IMR-90 (cell line): ENCODE data around the gene RGPD5. TPM values are rescaled to one million over a fixed set of nuclear protein-coding genes. Genes with fewer than 3 reads are reported as not detected.
A peak's percentile ranks its signal among the peaks of the same experiment; 100 is the strongest.
"Not testable (repeated sequence)": the region's sequence is repeated elsewhere in the genome, so short reads cannot be mapped to it uniquely, and the experiment has no call there.

Experiments
- ATAC-seq: fragments of 200-7000 bp; cut with Tn5 transposase; 2 replicates; pipeline ENCODE4 v1.9.1; 2020; ENCODE audit warnings: low read depth, mild to moderate bottlenecking, moderate library complexity
- BruUV-seq: library from RNA; stranded (reverse); fragments of 400-500 nt; replicated peaks from 2 replicates; lab custom pipeline; 2021; lab: Mats Ljungman, UMichigan
- CTCF ChIA-PET: fragments of 300-600 bp; formaldehyde crosslinking; extraction: SDS; loops from one replicate; lab custom pipeline; 2021; ENCODE audit warnings: antibody characterized with exemption; lab: Yijun Ruan, JAX
- POLR2A ChIA-PET: fragments of 300-600 bp; sonication (Branson Sonifier 250); formaldehyde crosslinking; loops from one replicate; lab custom pipeline; 2022; ENCODE audit warnings: antibody characterized with exemption; ENCODE audit not compliant: unreplicated experiment; lab: Charles Lee
- DNase-seq: peaks from one replicate; pipeline ENCODE4 v3.0.0; 2013
- H2AFZ ChIP-seq: replicated peaks from 2 replicates; pipeline ENCODE3; 2013; ENCODE audit warnings: low read length, mild to moderate bottlenecking; ENCODE audit not compliant: poor library complexity
- H2AK5ac ChIP-seq: 2 replicates; pipeline ENCODE4 v1.6.1; 2013; ENCODE audit warnings: low read depth, low read length, inconsistent platforms
- H2AK9ac ChIP-seq: replicated peaks from 2 replicates; pipeline ENCODE3; 2013; ENCODE audit warnings: mild to moderate bottlenecking, low read depth, low read length, moderate library complexity; ENCODE audit not compliant: poor library complexity
- H2BK120ac ChIP-seq: 2 replicates; pipeline ENCODE4 v1.6.1; 2013; ENCODE audit warnings: low read depth, low read length, inconsistent platforms
- H2BK15ac ChIP-seq: 3 replicates; pipeline ENCODE4 v1.6.1; 2013; ENCODE audit warnings: low read depth, low read length, inconsistent platforms
- H2BK20ac ChIP-seq: 2 replicates; pipeline ENCODE4 v1.6.1; 2013; ENCODE audit warnings: low read depth, mild to moderate bottlenecking, inconsistent platforms, low read length, moderate library complexity
- H2BK5ac ChIP-seq: 2 replicates; pipeline ENCODE4 v1.6.1; 2013; ENCODE audit warnings: mild to moderate bottlenecking, low read depth, low read length, inconsistent platforms; ENCODE audit not compliant: poor library complexity, severe bottlenecking
- H3K14ac ChIP-seq: replicated peaks from 2 replicates; pipeline ENCODE4 v1.6.1; 2013; ENCODE audit warnings: low read depth, low read length, inconsistent platforms
- H3K18ac ChIP-seq: 2 replicates; pipeline ENCODE4 v1.6.1; 2013; ENCODE audit warnings: low read depth, low read length, control low read depth
- H3K23ac ChIP-seq: 2 replicates; pipeline ENCODE4 v1.6.1; 2013; ENCODE audit warnings: low read depth, low read length, inconsistent platforms
- H3K27ac ChIP-seq: 2 replicates; pipeline ENCODE4 v1.5.1; 2013; ENCODE audit warnings: mild to moderate bottlenecking, control low read depth, low read length; ENCODE audit not compliant: insufficient read depth
- H3K27me3 ChIP-seq: 2 replicates; pipeline ENCODE4 v1.6.1; 2013; ENCODE audit warnings: low read length; ENCODE audit not compliant: control insufficient read depth, insufficient read depth
- H3K36me3 ChIP-seq: 2 replicates; pipeline ENCODE4 v1.6.1; 2013; ENCODE audit warnings: low read length, mixed read lengths; ENCODE audit not compliant: control insufficient read depth, insufficient read depth
- H3K4ac ChIP-seq: 2 replicates; pipeline ENCODE4 v1.6.1; 2013; ENCODE audit warnings: low read depth, low read length, inconsistent platforms
- H3K4me1 ChIP-seq: 2 replicates; pipeline ENCODE4 v1.6.1; 2013; ENCODE audit warnings: low read length, mixed read lengths; ENCODE audit not compliant: control insufficient read depth, insufficient read depth
- H3K4me2 ChIP-seq: 2 replicates; pipeline ENCODE4 v1.6.1; 2013; ENCODE audit warnings: low read depth, mild to moderate bottlenecking, control low read depth, low read length, moderate library complexity
- H3K4me3 ChIP-seq: 2 replicates; pipeline ENCODE4 v1.5.1; 2013; ENCODE audit warnings: low read depth, mild to moderate bottlenecking, control low read depth, low read length, moderate library complexity; ENCODE audit not compliant: insufficient read depth
- H3K56ac ChIP-seq: 2 replicates; pipeline ENCODE4 v1.6.1; 2013; ENCODE audit warnings: low read length, inconsistent platforms; ENCODE audit not compliant: insufficient read depth; ENCODE audit errors: extremely low read depth
- H3K79me1 ChIP-seq, 2 experiments: 2 replicates each; pipeline ENCODE4 v1.6.1; 2013; ENCODE audit warnings: low read length in 2 of 2, inconsistent platforms in 1 of 2, low read depth in 1 of 2
- H3K9ac ChIP-seq: 2 replicates; pipeline ENCODE4 v1.6.1; 2013; ENCODE audit warnings: low read depth, low read length, control low read depth
- H3K9me1 ChIP-seq: 2 replicates; pipeline ENCODE4 v1.6.1; 2013; ENCODE audit warnings: low read length, inconsistent platforms; ENCODE audit not compliant: insufficient read depth
- H3K9me3 ChIP-seq: 2 replicates; pipeline ENCODE4 v1.6.1; 2013; ENCODE audit warnings: low read length; ENCODE audit not compliant: control insufficient read depth, insufficient read depth
- H4K20me1 ChIP-seq: 2 replicates; pipeline ENCODE4 v1.6.1; 2013; ENCODE audit warnings: low read length, inconsistent platforms; ENCODE audit not compliant: insufficient read depth
- H4K5ac ChIP-seq: 2 replicates; pipeline ENCODE4 v1.6.1; 2013; ENCODE audit warnings: mild to moderate bottlenecking, low read depth, low read length, control low read depth
- H4K8ac ChIP-seq, 2 experiments: 2 replicates each; pipeline ENCODE4 v1.6.1; 2013; ENCODE audit warnings: low read depth in 2 of 2, low read length in 2 of 2, control low read depth in 1 of 2, inconsistent platforms in 1 of 2
- H4K91ac ChIP-seq: 2 replicates; pipeline ENCODE4 v1.6.1; 2013; ENCODE audit warnings: low read depth, low read length, inconsistent platforms; ENCODE audit not compliant: insufficient read depth
- WGBS, 2 experiments: methylation state at CpG; one replicate each; pipeline versions ENCODE4 v1.1.5 to v1.1.7; 2013; ENCODE audit warnings: missing lambda C conversion rate in 2 of 2; ENCODE audit not compliant: insufficient read length in 1 of 2; ENCODE audit errors: extremely low coverage in 2 of 2; 5-methylcytosine and 5-hydroxymethylcytosine counted together
- dilution Hi-C: fragments of 300-500 bp; cut with HindIII; formaldehyde crosslinking; loops from one replicate; pipeline ENCODE4 v1.14.3; 2018; ENCODE audit warnings: low sequenced_read_pairs; ENCODE audit not compliant: unreplicated experiment
- in situ Hi-C: fragments of 300-500 bp; cut with MboI; formaldehyde crosslinking; loops from 3 replicates; pipeline ENCODE4 v1.14.3; 2019; ENCODE audit warnings: low sequenced_read_pairs, inconsistent platforms, mixed read lengths
- intact Hi-C: fragments of 100-400 bp; cut with micrococcal nuclease; formaldehyde crosslinking; loops from 2 replicates; pipeline ENCODE4 v1.10.0; 2022
- polyA plus RNA-seq, 3 experiments: library from polyadenylated mRNA; depleted of rRNA; stranded (reverse); fragments of >200 nt; gene quantifications; 2 replicates each; pipeline ENCODE4 v1.2.3, GENCODE V29; 2012; ENCODE audit warnings: low replicate concordance in 1 of 3
- total RNA-seq: library from RNA; depleted of rRNA; stranded (reverse); fragments of >200 nt; gene quantifications from 2 replicates; pipeline ENCODE4 v1.2.3, GENCODE V29; 2012

Gene RGPD5
- total and polyA plus RNA-seq, 2 of the 4 experiments (the other 2 are of a cell fraction): 2.5 to 14.3 TPM

DNA sequence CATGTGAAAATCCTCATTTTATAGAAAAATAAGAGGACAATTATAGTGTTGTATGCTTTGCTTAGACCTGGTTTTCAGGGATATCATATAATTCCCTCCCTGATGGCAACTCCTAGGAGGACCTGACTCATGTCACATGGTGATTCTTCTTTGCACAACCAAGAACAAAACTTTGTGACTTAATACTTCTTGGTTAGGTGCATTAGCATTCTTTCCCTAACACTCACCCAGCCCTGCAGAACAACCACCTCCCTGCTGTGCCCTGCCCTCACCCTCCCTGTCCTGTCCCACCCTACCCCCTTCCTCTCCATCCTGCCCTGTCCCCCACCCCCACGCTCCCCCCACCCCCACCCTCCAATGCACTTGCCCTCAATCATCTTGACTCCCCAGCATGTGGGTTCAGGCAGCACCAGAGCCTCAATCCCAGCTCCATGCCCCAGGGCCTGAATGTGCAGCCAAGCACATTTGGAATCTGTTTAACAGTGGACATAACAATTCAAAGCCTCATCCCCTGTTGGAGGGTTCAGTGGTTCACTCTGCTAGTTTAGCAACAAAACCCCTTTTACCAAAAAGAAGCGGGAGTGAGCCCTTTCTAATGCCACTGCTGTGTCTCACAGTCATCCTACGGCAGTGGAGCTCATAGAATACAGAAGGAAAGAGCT lies 36.8 kb upstream of the RGPD5 start:
- WGBS, 2 experiments: no CpG with 5 or more reads among the region's 3 CpGs
- H2BK15ac ChIP-seq, H3K23ac ChIP-seq, H4K8ac ChIP-seq, H3K36me3 ChIP-seq, H3K4me2 ChIP-seq, H4K20me1 ChIP-seq, H3K9me3 ChIP-seq, H3K56ac ChIP-seq, H2AK9ac ChIP-seq, H4K5ac ChIP-seq, H2BK20ac ChIP-seq, DNase-seq, H2BK120ac ChIP-seq, H3K14ac ChIP-seq, ATAC-seq, H2BK5ac ChIP-seq, H4K91ac ChIP-seq, H3K4ac ChIP-seq, H3K27ac ChIP-seq, H3K9ac ChIP-seq, H3K18ac ChIP-seq, in situ Hi-C loops, H2AFZ ChIP-seq, H3K4me1 ChIP-seq, intact Hi-C loops, H3K79me1 ChIP-seq, H3K4me3 ChIP-seq, dilution Hi-C loops, H3K9me1 ChIP-seq, CTCF ChIA-PET, POLR2A ChIA-PET, BruUV-seq, H2AK5ac ChIP-seq, H3K27me3 ChIP-seq: not testable (repeated sequence)

- H2AK5ac ChIP-seq, H3K9me3 ChIP-seq, H3K9ac ChIP-seq, H2BK15ac ChIP-seq, H3K9me1 ChIP-seq, H3K36me3 ChIP-seq, H3K18ac ChIP-seq, in situ Hi-C loops, H3K23ac ChIP-seq, H3K79me1 ChIP-seq, H2BK5ac ChIP-seq, H2AFZ ChIP-seq, H4K5ac ChIP-seq, BruUV-seq, H4K8ac ChIP-seq, H3K27me3 ChIP-seq, H3K4ac ChIP-seq, H3K14ac ChIP-seq, POLR2A ChIA-PET, H2BK20ac ChIP-seq, H2AK9ac ChIP-seq, H2BK120ac ChIP-seq, H4K20me1 ChIP-seq, intact Hi-C loops, H4K91ac ChIP-seq, DNase-seq, H3K27ac ChIP-seq, H3K4me3 ChIP-seq, H3K56ac ChIP-seq, dilution Hi-C loops, H3K4me2 ChIP-seq, H3K4me1 ChIP-seq, CTCF ChIA-PET: not testable (repeated sequence)
- peak; percentile 74 for ATAC-seq
- WGBS, 2 experiments: no CpG with 5 or more reads among the region's 106 CpGs
These were observed 33.7 kb upstream of the RGPD5 start for GRCh38 chr2:109760265-109761042.
